HCT116 (cell line): ENCODE results near the gene SLC13A3. TPM values are rescaled to one million over a fixed set of nuclear protein-coding genes. Genes with fewer than 3 reads are reported as not detected.

ENCODE experiments used
- ATAC-seq: fragments of 200-7000 bp; cut with Tn5 transposase; 2 replicates; pipeline ENCODE4 v1.9.1; 2020; ENCODE audit warnings: mild to moderate bottlenecking, moderate library complexity
- BruUV-seq: library from RNA; stranded (reverse); fragments of 400-500 nt; replicated peaks from 2 replicates; lab custom pipeline; 2021; lab: Mats Ljungman, UMichigan
- CTCF ChIA-PET: fragments of 300-600 bp; sonication (Branson Sonifier 250); formaldehyde crosslinking; loops from one replicate; lab custom pipeline; 2021; ENCODE audit warnings: antibody characterized with exemption; lab: Charles Lee
- POLR2A ChIA-PET: fragments of 300-600, 350-600 bp; sonication (Branson Sonifier 250); formaldehyde crosslinking; loops from one replicate; lab custom pipeline; 2021; ENCODE audit warnings: antibody characterized with exemption; lab: Charles Lee
- RAD21 ChIA-PET, 2 experiments: fragments of 300-600 bp; sonication (Branson Sonifier 250); formaldehyde crosslinking; loops; one replicate each; lab custom pipeline; 2023; ENCODE audit warnings: low total read pairs in 2 of 2; ENCODE audit not compliant: uncharacterized antibody in 2 of 2, unreplicated experiment in 2 of 2, low non-redundant PET in 1 of 2; lab: Charles Lee
- DNase-seq: peaks from one replicate; pipeline ENCODE4 v3.0.0-alpha.2; 2010; ENCODE audit warnings: low read depth, low spot score
- H2AFZ ChIP-seq: fragments of 200-600 bp; shearing (Covaris generic), sonication (generic); 2 replicates; pipeline ENCODE4 v1.6.1; 2017; ENCODE audit warnings: low read depth, mixed run types, mixed read lengths, antibody characterized with exemption, low read length; ENCODE audit not compliant: poor library complexity, severe bottlenecking
- H3K27ac ChIP-seq: 2 replicates; pipeline ENCODE4 v1.5.1; 2012; ENCODE audit warnings: low read depth, low read length
- H3K27me3 ChIP-seq: fragments of 200-600 bp; sonication (generic); 2 replicates; pipeline ENCODE4 v1.6.1; 2016; ENCODE audit warnings: mixed run types, low read length, mixed read lengths; ENCODE audit not compliant: insufficient read depth
- H3K36me3 ChIP-seq, 2 experiments: fragments of 200-500 bp in 1 of 2; fragments of 200-600 bp in 1 of 2; sonication (Bioruptor generic) in 1 of 2; sonication (generic) in 1 of 2; 2 replicates each; pipeline versions ENCODE4 v1.5.1 to v1.6.1; 2014 to 2016; ENCODE audit warnings: low read length in 2 of 2, inconsistent platforms in 1 of 2, mixed read lengths in 1 of 2, mixed run types in 1 of 2; ENCODE audit not compliant: insufficient read depth in 2 of 2, control insufficient read depth in 1 of 2
- H3K4me1 ChIP-seq, 2 experiments: fragments of 200-600 bp in 1 of 2; sonication (generic) in 1 of 2; 2 replicates each; pipeline versions ENCODE4 v1.5.1 to v1.6.1; 2012 to 2017; ENCODE audit warnings: low read length in 2 of 2, inconsistent platforms in 1 of 2, mild to moderate bottlenecking in 1 of 2, mixed read lengths in 1 of 2, mixed run types in 1 of 2, moderate library complexity in 1 of 2; ENCODE audit not compliant: insufficient read depth in 2 of 2, control insufficient read depth in 1 of 2
- H3K4me2 ChIP-seq: fragments of 200-600 bp; sonication (generic); 2 replicates; pipeline ENCODE4 v1.6.1; 2017; ENCODE audit warnings: mixed run types, low read length, mixed read lengths
- H3K4me3 ChIP-seq, 2 experiments: fragments of 200-600 bp in 1 of 2; sonication (generic) in 1 of 2; replicated peaks in 1 of 2; 2 replicates each; pipeline ENCODE4 v1.5.1; 2011 to 2016; ENCODE audit warnings: low read length in 2 of 2, control low read depth in 1 of 2, low read depth in 1 of 2, mild to moderate bottlenecking in 1 of 2, mixed read lengths in 1 of 2, mixed run types in 1 of 2
- H3K79me2 ChIP-seq: fragments of 200-600 bp; sonication (generic); 2 replicates; pipeline ENCODE4 v1.6.1; 2017; ENCODE audit warnings: mild to moderate bottlenecking, mixed run types, low read length, moderate library complexity, mixed read lengths; ENCODE audit not compliant: insufficient read depth
- H3K9ac ChIP-seq: fragments of 200-600 bp; sonication (generic); 2 replicates; pipeline ENCODE4 v1.6.1; 2016; ENCODE audit warnings: low read length, mixed read lengths
- H3K9me2 ChIP-seq: fragments of 200-600 bp; sonication (generic), shearing (Covaris generic); 2 replicates; pipeline ENCODE4 v1.6.1; 2017; ENCODE audit warnings: mixed run types, mild to moderate bottlenecking, moderate library complexity; ENCODE audit not compliant: insufficient read depth
- H3K9me3 ChIP-seq, 2 experiments: fragments of 200-500 bp in 1 of 2; fragments of 200-600 bp in 1 of 2; sonication (Bioruptor generic) in 1 of 2; sonication (generic) in 1 of 2; 2 replicates each; pipeline ENCODE4 v1.6.1; 2014 to 2017; ENCODE audit warnings: low read length in 2 of 2, mixed read lengths in 2 of 2, inconsistent platforms in 1 of 2, low read depth in 1 of 2, mild to moderate bottlenecking in 1 of 2, mixed run types in 1 of 2, moderate library complexity in 1 of 2; ENCODE audit not compliant: control insufficient read depth in 1 of 2, insufficient read depth in 1 of 2
- H4K20me1 ChIP-seq: fragments of 200-600 bp; sonication (generic), shearing (Covaris generic); 2 replicates; pipeline ENCODE4 v1.6.1; 2017; ENCODE audit warnings: mixed run types, mild to moderate bottlenecking, moderate library complexity; ENCODE audit not compliant: insufficient read depth
- ATF3 ChIP-seq: IDR thresholded peaks from 2 replicates; pipeline ENCODE4 v1.6.1; 2012
- EGR1 ChIP-seq: IDR thresholded peaks from 2 replicates; pipeline ENCODE4 v1.6.1; 2012; ENCODE audit warnings: low read depth
- EZH2 ChIP-seq: fragments of 200-600 bp; sonication (generic); IDR thresholded peaks from 2 replicates; pipeline ENCODE4 v1.6.1; 2017; ENCODE audit warnings: antibody characterized with exemption, mixed run types
- EZH2phosphoT487 ChIP-seq: fragments of 200-600 bp; IDR thresholded peaks from 2 replicates; pipeline ENCODE4 v1.6.1; 2018; ENCODE audit warnings: antibody characterized with exemption, borderline replicate concordance
- MAX ChIP-seq: IDR thresholded peaks from 2 replicates; pipeline ENCODE4 v1.6.1; 2012
- TCF7L2 ChIP-seq: IDR thresholded peaks from 2 replicates; pipeline ENCODE4 v1.7.0; 2011; ENCODE audit warnings: borderline replicate concordance, inconsistent platforms; ENCODE audit not compliant: insufficient read depth, insufficient read length; ENCODE audit errors: extremely low read depth
- ZNF274 ChIP-seq: fragments of 200-500 bp; sonication (Bioruptor generic); IDR thresholded peaks from 2 replicates; pipeline ENCODE4 v1.6.1; 2014; ENCODE audit warnings: mild to moderate bottlenecking, low read depth, low read length, inconsistent platforms
- intact Hi-C: fragments of 100-400 bp; cut with micrococcal nuclease; formaldehyde crosslinking; loops from 2 replicates; pipeline ENCODE4 v1.10.0; 2022
- total RNA-seq: library from RNA; stranded (reverse); gene quantifications from one replicate; pipeline ENCODE4 v1.2.1, GENCODE V29; 2021; ENCODE audit not compliant: unreplicated experiment
- TF ChIP-seq, protein P1 (sequence below): IDR thresholded peaks from 2 replicates; pipeline ENCODE4 v1.6.1; 2012; ENCODE audit warnings: low read depth

Gene SLC13A3
- total RNA-seq, 1 experiment from 2014 or later, result not detected

GRCh38 chr20:46631874-46632446 lies 19.3 kb downstream of the SLC13A3 start:
- Histone ChIP-seq H2AFZ (no peak overlapping the region), H3K9me3 (peaks cover 0 to 5% of the 10 kb centered on the region in 2 experiments; a peak in 1 of 4 replicates), H3K9me2 (no peaks in the 10 kb centered on the region), H3K27ac (no peak overlapping the region), H3K4me3 (no peak overlapping the region), H3K79me2 (no peaks in the 10 kb centered on the region), H3K27me3 (no peaks in the 10 kb centered on the region; the same call in 1 of the 2 replicates), H3K4me2 (no peak overlapping the region), H4K20me1 (no peaks in the 10 kb centered on the region), H3K4me1 (no peaks in the 10 kb centered on the region; a peak in 1 of 4 replicates), H3K9ac (no peak overlapping the region), H3K36me3 (no peaks in the 10 kb centered on the region)
- no TSS peak for BruUV-seq
- intact Hi-C loops, result no loop called here
- DNase-seq, result no peak
- RAD21 ChIA-PET, result no interaction called here
- CTCF ChIA-PET, result interaction anchor here (1.0 kb wide), 1 partner anchor 17 kb away, joined by 3 read pairs; no protein-coding TSS in a partner anchor
- no peak for ATAC-seq
- TF ChIP-seq EZH2 (no peak), EGR1 (no peak), ATF3 (no peak), TCF7L2 (no peak), ZNF274 (no peak), MAX (no peak), EZH2phosphoT487 (no peak)
- TF ChIP-seq, protein P1, sequence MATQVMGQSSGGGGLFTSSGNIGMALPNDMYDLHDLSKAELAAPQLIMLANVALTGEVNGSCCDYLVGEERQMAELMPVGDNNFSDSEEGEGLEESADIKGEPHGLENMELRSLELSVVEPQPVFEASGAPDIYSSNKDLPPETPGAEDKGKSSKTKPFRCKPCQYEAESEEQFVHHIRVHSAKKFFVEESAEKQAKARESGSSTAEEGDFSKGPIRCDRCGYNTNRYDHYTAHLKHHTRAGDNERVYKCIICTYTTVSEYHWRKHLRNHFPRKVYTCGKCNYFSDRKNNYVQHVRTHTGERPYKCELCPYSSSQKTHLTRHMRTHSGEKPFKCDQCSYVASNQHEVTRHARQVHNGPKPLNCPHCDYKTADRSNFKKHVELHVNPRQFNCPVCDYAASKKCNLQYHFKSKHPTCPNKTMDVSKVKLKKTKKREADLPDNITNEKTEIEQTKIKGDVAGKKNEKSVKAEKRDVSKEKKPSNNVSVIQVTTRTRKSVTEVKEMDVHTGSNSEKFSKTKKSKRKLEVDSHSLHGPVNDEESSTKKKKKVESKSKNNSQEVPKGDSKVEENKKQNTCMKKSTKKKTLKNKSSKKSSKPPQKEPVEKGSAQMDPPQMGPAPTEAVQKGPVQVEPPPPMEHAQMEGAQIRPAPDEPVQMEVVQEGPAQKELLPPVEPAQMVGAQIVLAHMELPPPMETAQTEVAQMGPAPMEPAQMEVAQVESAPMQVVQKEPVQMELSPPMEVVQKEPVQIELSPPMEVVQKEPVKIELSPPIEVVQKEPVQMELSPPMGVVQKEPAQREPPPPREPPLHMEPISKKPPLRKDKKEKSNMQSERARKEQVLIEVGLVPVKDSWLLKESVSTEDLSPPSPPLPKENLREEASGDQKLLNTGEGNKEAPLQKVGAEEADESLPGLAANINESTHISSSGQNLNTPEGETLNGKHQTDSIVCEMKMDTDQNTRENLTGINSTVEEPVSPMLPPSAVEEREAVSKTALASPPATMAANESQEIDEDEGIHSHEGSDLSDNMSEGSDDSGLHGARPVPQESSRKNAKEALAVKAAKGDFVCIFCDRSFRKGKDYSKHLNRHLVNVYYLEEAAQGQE, result no peak
- POLR2A ChIA-PET, result no interaction called here
